KMS-11 (cell line): Measurements from ENCODE around the gene HECA.

ENCODE experiments used
- H2AFZ ChIP-seq: fragments of 200-600 bp; sonication (generic); 2 replicates; pipeline ENCODE4 v1.6.1; 2016; ENCODE audit warnings: antibody characterized with exemption, mixed run types, low read depth
- H3K27ac ChIP-seq: fragments of 200-600 bp; sonication (generic); 2 replicates; pipeline ENCODE4 v1.6.1; 2016; ENCODE audit warnings: mild to moderate bottlenecking, mixed run types
- H3K27me3 ChIP-seq: fragments of 200-600 bp; sonication (generic); 2 replicates; pipeline ENCODE4 v1.6.1; 2017; ENCODE audit warnings: mild to moderate bottlenecking, low read depth, mixed run types, moderate library complexity; ENCODE audit not compliant: insufficient read depth
- H3K36me3 ChIP-seq: fragments of 200-600 bp; sonication (generic); 2 replicates; pipeline ENCODE4 v1.6.1; 2017; ENCODE audit warnings: mild to moderate bottlenecking, mixed run types; ENCODE audit not compliant: insufficient read depth
- H3K4me1 ChIP-seq: fragments of 200-600 bp; sonication (generic); 2 replicates; pipeline ENCODE4 v1.6.1; 2016; ENCODE audit warnings: mild to moderate bottlenecking, low read depth, mixed run types; ENCODE audit not compliant: poor library complexity, severe bottlenecking
- H3K4me2 ChIP-seq: fragments of 200-600 bp; sonication (generic); 2 replicates; pipeline ENCODE4 v1.7.0; 2016; ENCODE audit warnings: mild to moderate bottlenecking, mixed run types
- H3K4me3 ChIP-seq: fragments of 200-600 bp; sonication (generic); IDR thresholded peaks from 2 replicates; pipeline ENCODE4 v1.6.1; 2017; ENCODE audit warnings: low read depth, low read length, mixed read lengths; ENCODE audit not compliant: insufficient read depth
- H3K79me2 ChIP-seq: fragments of 200-600 bp; sonication (generic); 2 replicates; pipeline ENCODE4 v1.6.1; 2016; ENCODE audit warnings: low read depth, mixed run types; ENCODE audit not compliant: insufficient read depth
- H3K9ac ChIP-seq: fragments of 200-600 bp; sonication (generic); 2 replicates; pipeline ENCODE4 v1.6.1; 2016; ENCODE audit warnings: mild to moderate bottlenecking, mixed run types
- H4K20me1 ChIP-seq: fragments of 200-600 bp; sonication (generic); 2 replicates; pipeline ENCODE4 v1.6.1; 2016; ENCODE audit warnings: mild to moderate bottlenecking, mixed run types; ENCODE audit not compliant: insufficient read depth
- TF ChIP-seq, protein P1 (sequence below): fragments of 200-600 bp; sonication (generic); conservative IDR thresholded peaks from 2 replicates; pipeline ENCODE4 v1.6.1; 2017; ENCODE audit warnings: low read depth, mild to moderate bottlenecking, antibody characterized with exemption, low read length, moderate library complexity, mixed read lengths

HECA gene, protein sequence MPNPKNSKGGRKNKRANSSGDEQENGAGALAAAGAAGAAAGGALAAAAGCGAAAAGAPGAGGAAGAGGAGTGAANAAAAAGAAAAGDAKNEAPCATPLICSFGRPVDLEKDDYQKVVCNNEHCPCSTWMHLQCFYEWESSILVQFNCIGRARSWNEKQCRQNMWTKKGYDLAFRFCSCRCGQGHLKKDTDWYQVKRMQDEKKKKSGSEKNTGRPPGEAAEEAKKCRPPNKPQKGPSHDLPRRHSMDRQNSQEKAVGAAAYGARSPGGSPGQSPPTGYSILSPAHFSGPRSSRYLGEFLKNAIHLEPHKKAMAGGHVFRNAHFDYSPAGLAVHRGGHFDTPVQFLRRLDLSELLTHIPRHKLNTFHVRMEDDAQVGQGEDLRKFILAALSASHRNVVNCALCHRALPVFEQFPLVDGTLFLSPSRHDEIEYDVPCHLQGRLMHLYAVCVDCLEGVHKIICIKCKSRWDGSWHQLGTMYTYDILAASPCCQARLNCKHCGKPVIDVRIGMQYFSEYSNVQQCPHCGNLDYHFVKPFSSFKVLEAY

DNA sequence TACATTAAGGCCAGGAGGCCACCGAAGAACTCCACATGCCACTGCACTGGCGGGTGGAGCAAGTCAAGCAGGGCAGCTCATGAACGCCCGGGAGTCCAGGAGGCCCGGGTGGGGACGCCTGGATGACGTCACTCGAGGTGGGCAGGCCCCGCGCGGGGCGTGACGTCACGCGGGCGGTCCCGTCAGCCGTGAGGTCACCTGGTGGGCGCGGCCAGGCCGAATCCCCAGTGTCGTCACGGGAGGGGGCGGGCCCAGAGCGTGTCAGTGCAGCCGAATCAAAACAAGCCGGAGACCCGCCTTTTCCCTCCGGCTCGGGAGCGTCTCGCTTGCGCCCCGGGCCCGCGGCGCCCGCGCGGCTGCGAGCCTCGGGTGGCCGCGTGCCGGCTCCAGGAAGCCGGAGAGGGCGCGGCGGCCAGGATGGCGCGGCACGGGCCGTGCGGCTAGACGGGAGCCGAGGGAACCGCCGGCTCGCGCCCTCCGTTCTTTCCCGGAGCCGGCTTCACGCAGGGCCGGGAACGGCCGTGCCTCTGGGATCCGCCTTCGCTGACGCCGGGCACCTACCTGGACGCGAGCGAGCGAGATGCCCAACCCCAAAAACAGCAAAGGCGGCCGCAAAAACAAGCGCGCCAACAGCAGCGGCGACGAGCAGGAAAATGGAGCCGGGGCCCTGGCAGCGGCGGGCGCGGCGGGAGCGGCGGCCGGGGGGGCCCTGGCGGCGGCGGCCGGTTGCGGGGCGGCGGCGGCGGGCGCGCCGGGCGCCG is at the start of gene HECA:
Gene HECA (plus strand): TSS at position 264 of the 761 bp plus-strand sequence. CDS start 317 bp downstream, at position 581.
- Histone ChIP-seq H3K9ac (peak within 1 kb of the TSS; percentile 73), H3K4me3 (no peak within 1 kb of the TSS), H4K20me1 (no peaks in the 10 kb centered on the region), H3K36me3 (no peaks in the 10 kb centered on the region), H3K4me2 (peak within 1 kb of the TSS; percentile 84), H3K27ac (peak within 1 kb of the TSS; percentile 52), H3K79me2 (peaks cover 32% of the 10 kb centered on the region), H3K27me3 (no peaks in the 10 kb centered on the region), H2AFZ (peak within 1 kb of the TSS; percentile 79), H3K4me1 (peaks cover 17% of the 10 kb centered on the region)
- TF ChIP-seq, protein P1, sequence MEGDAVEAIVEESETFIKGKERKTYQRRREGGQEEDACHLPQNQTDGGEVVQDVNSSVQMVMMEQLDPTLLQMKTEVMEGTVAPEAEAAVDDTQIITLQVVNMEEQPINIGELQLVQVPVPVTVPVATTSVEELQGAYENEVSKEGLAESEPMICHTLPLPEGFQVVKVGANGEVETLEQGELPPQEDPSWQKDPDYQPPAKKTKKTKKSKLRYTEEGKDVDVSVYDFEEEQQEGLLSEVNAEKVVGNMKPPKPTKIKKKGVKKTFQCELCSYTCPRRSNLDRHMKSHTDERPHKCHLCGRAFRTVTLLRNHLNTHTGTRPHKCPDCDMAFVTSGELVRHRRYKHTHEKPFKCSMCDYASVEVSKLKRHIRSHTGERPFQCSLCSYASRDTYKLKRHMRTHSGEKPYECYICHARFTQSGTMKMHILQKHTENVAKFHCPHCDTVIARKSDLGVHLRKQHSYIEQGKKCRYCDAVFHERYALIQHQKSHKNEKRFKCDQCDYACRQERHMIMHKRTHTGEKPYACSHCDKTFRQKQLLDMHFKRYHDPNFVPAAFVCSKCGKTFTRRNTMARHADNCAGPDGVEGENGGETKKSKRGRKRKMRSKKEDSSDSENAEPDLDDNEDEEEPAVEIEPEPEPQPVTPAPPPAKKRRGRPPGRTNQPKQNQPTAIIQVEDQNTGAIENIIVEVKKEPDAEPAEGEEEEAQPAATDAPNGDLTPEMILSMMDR: no peak

DNA sequence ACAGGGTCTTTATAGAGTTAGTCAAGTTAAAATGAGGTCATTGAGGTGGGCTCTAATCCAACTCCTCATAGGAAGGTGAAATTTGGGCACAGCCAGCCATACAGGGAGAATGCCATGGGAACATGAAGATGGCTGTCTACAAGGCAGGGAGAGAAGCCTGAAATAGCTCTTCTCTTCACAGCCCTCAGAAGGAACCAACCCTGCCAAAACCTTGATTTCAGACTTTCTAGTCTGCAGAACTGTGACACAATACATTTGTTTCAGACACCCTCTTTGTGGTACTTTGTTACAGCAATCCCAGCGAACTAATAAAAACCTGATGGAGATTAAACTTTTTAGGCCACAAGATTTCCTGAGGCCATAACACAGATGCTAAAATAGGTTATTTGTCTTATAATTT is 43.1 kb upstream of the HECA start:
- H3K79me2 ChIP-seq: no peaks in the 10 kb centered on the region
- H3K9ac ChIP-seq: no peak overlapping the region
- TF ChIP-seq, protein P1: no peak
- no peaks in the 10 kb centered on the region for H3K27me3 ChIP-seq
- H2AFZ ChIP-seq: no peak overlapping the region
- H4K20me1 ChIP-seq: no peaks in the 10 kb centered on the region
- H3K4me2 ChIP-seq: no peak overlapping the region
- H3K4me1 ChIP-seq: no peaks in the 10 kb centered on the region
- H3K36me3 ChIP-seq: no peaks in the 10 kb centered on the region
- no peak overlapping the region for H3K27ac ChIP-seq
- no peak overlapping the region for H3K4me3 ChIP-seq

DNA sequence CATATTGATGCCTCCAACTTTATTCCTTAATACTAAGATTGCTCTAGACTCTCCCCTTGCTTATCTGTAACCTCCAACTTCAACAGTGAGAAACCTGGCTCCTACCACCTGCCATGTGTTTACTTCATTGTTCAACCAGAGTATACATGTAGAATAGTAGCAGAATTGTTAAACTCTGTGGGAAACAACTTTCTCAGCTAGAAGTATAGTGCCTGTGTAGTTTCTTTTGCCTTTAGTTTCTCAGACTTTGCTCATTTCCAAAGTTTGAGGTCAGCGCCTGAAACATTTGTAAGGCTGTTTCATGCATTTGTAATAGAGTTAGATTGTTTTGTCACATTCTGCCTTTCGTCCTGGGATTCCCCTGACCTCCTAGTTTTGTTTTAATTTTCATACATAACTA is 34.9 kb upstream of the HECA start:
- H2AFZ ChIP-seq: peak overlapping the region; percentile 31; the same call in 1 of the 2 replicates
- peaks cover 45% of the 10 kb centered on the region for H3K4me1 ChIP-seq
- no peaks in the 10 kb centered on the region for H3K27me3 ChIP-seq
- peak overlapping the region; percentile 33 for H3K4me2 ChIP-seq
- TF ChIP-seq, protein P1: no peak
- H3K79me2 ChIP-seq: no peaks in the 10 kb centered on the region
- H3K4me3 ChIP-seq: no peak overlapping the region
- 0 out of 2 replicates have a peak overlapping the region, but pooled peaks have one; percentile 16 for H3K9ac ChIP-seq
- no peaks in the 10 kb centered on the region for H4K20me1 ChIP-seq
- H3K27ac ChIP-seq: peak overlapping the region; percentile 80
- no peaks in the 10 kb centered on the region for H3K36me3 ChIP-seq

DNA sequence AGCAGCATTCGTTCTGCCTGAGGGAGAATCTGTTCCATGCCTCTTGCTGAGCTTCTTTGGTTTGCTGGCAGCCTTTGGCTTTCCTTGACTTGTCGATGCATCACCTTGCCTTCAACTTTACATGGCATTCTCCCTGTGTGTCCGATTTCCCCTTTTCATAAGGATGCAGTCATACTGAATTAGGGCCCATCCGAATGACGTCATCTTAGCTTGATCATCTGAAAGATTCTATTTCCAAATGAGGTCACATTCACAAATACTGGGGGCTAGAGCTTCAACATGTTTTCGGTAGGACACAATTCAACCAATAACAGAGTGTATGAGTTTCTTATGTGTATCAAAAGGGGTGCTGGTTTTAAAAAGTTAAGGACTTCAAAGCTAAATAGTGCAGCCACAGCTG is 27.8 kb upstream of the HECA start:
- no peaks in the 10 kb centered on the region for H3K36me3 ChIP-seq
- no peak overlapping the region for H2AFZ ChIP-seq
- no peaks in the 10 kb centered on the region for H3K79me2 ChIP-seq
- no peak overlapping the region for H3K9ac ChIP-seq
- H4K20me1 ChIP-seq: no peaks in the 10 kb centered on the region
- TF ChIP-seq, protein P1: no peak
- no peaks in the 10 kb centered on the region for H3K4me1 ChIP-seq
- no peak overlapping the region for H3K4me3 ChIP-seq
- H3K27me3 ChIP-seq: no peaks in the 10 kb centered on the region
- H3K27ac ChIP-seq: no peak overlapping the region
- no peak overlapping the region for H3K4me2 ChIP-seq
